Stimulated activated CD4-positive, alpha-beta T cell treated with anti-CD3 and anti-CD28 coated beads, Interleukin-4, amount 100 ng/mL, for 1 hour (primary cell): ENCODE data around the gene ZNF579.

Source experiments
- DNase-seq: peaks from one replicate; pipeline ENCODE4 v3.0.0-alpha.2; 2020

Gene ZNF579

DNA sequence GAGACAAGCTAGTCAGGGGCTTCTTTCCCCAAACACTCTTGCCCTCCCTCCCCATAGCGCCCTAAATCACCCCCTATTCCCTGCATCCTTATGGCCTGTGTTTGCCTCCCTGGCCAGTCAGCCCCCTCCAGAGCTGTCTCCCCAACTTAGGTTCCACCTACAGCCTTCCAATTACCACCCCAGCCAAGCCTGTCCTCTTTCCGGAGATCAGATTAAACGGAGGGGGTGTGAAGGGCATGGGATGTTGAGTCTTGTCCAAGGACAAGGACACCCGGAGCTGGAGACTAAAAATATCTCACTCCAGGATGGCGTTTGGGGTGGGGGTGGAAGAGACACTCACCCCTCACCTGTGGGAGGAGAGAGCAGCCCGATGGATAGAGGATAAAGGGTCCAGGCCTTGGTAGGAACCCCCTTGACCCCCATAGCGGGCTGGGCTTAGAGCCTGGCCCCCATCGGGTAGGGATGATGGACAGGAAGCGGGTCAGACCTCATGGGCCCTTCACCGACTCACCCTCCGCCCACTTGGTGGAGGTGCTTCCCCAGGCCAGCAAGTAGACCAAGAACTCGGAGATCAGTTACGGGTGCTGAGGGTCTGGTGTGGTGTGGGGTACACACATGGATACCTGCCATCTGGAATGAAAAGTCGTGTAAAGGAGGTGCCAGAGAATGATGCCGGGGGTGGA, 30.8 kb upstream of the ZNF579 start:
- DNase-seq: no peak

DNA sequence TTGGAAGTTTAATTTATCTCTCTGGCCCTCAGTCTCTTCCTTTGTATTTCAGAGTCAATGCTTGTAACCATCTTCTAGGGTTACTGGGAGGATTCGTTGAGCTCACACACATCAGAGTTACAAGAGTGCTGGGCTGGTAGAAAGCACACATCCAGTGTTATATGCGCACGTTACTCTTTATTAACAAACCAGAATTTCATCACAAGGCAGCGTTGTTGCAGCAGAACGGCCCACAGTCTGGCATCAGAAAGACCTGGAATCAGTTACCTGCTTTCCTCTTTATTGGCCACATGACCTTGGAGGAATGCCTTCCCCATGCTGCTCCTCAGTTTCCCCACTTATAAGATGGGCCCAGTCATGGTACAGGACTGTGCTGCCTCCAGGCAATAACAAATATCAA, 28.7 kb upstream of the ZNF579 start:
- DNase-seq: no peak

DNA sequence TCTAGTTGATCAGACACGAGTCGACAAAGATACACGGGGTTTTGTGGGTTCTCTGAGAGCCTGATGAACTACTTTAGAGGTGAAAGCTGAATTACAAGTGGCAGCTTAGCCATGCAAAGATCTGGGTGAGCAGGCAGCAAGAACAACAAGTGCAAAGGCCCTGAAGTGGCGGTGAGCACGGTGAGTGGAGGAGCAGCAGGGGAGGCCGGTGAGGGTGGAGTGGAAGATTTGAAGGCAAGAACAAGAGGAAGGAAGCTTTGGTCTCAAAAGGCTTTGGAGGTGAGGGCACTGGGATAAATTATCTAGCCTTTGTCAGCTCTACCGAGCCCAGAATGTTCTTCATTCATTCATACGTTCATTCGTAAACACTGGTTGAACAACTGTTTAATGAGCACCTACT, 26.2 kb upstream of the ZNF579 start:
- no peak for DNase-seq

DNA sequence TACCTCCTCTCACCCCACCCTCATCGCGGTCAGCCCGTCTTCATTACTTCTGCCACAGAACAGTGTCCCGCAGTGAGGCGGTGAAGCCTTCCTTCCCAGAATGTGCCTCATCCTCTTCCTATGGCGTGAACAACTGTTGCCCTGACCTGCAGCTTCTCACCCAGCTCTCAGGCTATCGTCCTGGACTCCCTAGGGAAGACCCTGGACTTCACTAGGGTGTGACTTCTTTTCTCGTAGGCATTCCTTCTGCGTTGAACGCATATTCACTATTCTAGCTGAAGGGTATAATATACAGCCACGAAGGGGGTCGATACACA, 25.8 kb upstream of the ZNF579 start:
- no peak for DNase-seq

DNA sequence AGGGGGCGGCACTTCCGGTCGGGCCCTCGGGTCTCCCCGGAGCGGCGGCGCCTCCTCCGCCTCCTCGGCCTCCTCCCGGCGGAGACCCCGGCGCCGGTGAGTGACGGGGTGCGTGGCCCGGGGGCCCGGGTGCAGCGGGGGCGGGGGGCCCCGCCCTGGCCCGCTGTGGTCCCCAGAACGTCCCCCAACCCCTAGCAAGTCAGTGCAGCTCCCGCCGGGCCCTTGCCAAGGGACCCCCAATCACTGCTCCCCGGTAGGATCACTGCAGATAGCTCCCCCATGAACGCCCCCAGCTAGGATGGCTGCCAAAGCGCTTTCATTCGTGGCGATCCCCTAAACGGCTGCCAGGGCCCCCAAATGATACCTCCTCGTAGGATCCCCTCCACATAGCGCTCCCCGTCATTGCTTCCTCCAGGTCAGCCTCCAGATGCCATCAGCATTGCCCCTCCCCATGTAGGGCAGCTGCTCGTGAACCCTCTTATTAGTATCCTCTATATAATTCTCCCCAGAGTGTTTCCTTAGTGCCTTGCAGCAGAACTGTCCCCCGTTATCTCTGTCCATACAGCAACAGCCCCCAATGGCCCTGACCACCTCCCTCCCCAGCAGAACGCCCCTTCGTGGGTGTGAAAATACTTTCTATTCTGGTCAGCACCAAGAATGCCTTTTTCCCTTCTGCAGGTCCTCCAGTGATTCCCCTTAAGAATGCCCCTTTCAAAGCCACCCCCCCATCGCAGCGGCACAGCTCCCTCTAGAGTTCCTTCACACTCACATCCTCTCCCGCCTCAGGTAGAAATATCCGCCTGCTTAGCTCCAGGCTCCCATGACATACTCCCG, 25.2 kb upstream of the ZNF579 start, which contains the start of gene ZNF865:
TSS of gene ZNF865 (plus strand) at position 11 of the 834 bp plus-strand sequence. CDS start 7,972 bp downstream, outside the sequence.
- peak; percentile 71 for DNase-seq

DNA sequence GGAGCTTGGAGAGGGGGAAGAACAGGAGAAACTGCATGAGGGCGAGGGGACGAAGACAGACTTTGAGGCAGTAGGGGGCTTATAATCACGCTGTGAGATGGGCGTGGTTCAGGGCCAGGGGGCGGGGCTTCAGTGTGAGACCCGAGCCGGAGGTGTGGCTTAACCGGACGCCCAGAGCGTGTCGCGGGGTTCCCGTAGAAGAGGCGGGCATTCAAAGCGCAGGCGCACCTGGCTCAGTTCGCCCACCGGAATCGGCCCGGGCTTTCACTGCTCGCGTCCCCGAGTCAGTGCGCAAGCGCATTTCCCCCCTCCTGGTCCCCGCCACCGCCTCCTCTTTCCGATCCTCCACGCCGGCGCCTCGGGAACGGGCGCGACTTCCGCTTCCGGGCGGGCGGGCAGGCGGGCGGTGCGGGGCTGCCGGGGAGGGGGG, 24.6 kb upstream of the ZNF579 start:
- peak; percentile 99 for DNase-seq

DNA sequence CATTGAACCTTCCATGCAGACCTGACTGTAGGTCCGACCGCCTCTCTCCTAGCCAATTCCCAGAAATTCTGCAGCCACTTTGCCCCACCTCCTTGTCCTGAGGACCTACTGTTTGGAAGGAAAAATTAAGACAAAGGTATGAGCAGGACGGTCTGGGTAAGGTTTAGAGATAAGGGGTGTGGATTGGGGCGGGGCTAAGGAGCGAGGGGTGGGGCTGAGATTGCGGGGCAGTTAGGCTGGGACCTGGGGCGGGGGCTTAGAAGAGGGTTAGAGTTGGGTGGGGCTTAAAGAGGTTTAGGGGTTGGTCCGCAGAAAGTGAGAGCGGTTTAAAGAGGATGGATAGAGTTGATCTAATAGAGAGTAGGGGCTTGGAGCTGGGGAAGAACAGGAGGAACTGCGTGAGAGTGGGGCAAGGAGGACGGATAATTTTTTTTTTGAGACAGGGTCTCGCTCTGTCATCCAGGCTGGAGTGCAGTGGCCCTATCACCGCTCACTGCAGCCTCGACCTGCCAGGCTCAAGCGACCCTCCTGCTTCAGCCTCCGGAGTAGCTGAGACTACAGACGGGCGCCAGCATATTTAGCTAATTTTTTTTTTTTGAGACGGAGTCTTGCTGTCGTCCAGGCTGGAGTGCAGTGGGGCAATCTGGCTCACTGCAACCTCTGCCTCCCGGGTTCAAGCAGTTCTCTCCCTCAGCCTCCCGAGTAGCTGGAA, 23.1 kb upstream of the ZNF579 start:
- no peak for DNase-seq

DNA sequence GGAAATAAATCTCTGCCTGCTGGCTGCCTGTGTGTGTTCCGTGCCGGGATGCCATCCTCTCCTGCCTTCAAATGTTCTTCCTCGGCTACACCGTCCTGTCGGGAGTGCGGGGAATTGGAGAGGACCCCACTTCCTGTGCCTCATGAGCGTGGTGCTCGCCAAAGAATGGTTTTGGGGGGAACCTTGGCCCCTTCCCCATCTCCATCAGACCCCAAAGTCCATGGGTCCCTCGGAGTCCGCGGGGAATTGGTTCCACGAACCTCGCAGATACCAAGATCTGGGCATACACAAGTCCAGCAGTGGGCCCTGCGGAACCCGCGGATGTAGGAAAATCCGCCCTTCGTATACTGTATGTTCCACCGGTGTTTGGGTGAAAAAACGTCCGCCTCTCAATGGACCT, 22.5 kb upstream of the ZNF579 start:
- no peak for DNase-seq

DNA sequence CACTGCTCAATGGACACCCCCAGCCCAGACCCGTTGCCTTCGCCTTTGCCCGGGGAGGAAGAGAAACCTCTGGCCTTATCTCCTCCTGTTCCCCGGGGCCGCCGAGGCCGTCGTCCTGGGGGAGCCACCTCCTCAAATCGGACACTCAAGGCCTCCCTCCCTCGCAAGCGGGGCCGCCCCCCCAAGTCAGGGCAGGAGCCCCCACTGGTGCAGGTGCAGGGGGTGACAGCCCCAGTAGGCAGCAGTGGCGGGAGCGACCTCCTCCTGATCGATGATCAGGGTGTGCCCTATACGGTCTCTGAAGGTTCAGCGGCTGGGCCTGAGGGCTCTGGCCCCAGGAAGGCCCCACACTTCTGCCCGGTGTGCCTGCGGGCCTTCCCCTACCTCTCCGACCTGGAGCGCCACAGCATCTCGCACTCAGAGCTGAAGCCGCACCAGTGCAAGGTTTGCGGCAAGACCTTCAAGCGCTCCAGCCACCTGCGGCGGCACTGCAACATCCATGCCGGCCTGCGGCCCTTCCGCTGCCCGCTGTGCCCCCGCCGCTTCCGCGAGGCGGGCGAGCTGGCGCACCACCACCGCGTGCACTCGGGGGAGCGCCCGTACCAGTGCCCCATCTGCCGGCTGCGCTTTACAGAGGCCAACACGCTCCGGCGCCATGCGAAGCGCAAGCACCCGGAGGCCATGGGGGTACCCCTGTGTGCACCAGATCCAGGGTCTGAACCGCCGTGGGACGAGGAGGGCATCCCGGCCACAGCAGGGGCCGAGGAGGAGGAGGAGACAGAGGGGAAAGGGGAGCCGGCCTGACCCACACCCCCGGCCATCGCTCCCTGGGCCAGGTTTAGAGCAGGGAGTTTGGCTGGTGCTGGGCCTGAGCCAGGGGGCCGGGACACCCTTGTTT, 21.7 kb upstream of the ZNF579 start:
- no peak for DNase-seq

DNA sequence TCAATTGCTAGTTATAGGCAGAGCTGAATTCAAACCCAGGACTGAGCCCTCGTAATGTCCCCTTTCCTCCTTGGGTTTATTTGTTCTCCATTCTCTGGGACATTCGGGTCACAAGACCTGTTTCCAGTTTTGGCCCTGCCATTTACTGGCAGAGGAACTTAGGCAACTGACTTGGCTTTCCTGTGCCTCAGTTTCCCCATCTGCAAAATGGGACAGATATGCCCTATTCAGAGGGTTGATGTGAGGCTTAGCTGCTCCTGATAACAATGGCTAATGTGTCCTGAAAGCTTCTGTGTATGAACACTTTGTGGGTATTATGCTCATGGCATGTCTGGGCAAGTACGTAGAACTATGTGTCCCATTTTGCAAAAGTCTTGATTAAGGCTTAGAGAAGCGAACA, 20.4 kb upstream of the ZNF579 start:
- DNase-seq: no peak

DNA sequence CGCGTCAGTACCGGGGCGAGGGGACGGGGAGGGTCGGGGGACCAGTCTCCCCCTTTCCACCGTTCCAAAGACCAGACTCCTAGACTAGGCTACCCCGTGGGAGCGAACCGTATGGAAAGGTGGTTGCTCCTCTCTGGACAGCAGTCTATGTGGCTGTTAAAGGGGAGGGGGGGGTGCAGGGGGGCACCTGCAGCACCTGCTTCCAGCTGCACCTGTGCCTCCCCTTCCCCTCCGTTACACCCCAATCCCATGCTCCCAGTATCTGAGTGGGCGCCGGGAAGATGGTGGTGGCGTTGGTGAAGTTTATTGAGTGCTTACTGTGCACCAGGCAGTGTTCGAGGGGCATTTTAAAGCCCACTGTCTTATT, 20.0 kb upstream of the ZNF579 start:
- no peak for DNase-seq

DNA sequence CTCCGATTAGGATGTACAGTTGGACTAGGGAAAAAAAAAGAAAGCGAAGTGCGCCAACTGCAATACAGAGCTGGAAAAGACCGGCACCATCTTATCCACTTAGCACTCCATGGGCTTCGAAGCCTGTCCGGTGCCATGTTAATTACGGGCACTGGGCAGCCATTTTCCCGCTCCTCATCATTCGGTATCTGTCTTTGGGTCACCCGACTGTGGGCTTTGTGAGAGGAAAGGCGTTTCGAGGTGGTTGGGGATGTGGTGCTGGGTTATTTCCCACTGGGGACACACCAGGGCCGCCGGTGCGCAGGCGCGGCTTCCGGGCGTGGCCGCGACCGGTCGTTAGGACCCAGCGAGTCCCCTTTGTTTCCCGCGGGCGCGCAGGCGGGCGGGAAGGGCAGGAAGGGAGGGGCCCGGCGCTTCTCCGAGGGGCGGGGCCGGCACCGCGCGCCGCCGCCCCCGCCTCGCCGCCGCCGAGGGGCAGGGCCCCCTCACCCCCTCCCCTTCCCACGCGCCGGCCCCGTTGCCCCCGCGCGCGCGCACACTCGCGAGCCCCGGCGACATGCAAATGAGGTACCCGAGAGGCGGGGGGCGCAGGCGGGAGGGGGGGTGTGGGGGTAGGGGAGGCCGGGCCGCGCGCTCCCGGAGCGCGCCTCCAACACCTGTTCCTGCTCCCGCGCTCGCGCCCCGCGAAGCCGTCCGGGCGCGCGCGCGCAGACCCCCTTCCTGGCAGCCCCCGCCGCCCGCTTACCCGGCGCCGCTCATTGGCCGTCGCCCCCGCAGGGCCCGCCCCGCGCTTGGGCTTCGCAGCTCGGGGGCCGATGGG, 19.4 kb upstream of the ZNF579 start, which contains the start of gene ZNF524:
TSS of gene ZNF524 (plus strand) at position 447 of the 820 bp plus-strand sequence. CDS start 1,825 bp downstream, outside the sequence.
- peak; percentile 83 for DNase-seq

DNA sequence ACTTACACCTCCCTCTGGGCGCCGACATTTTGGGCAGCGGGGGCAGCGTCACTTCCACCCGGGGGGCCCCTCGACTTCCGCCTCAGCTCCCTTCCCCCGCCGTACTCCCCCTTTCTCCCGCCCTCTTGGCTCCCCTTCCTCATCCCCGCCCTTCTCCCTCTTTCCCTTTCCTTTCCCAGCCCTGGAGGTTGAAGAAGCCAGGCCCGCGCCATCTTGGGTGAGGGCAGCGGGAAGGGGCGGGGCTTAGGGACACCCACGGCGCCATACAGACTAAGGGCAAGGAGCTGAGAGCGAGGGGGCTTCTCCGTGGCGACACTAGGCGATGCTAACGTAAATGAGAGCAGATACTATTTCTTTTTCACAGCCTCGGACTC, 18.8 kb upstream of the ZNF579 start, which contains the start of gene FIZ1:
TSS of gene FIZ1 (minus strand) at position 50 of the 374 bp plus-strand sequence. CDS start 1,652 bp downstream, outside the sequence.
- DNase-seq: peak; percentile 95

DNA sequence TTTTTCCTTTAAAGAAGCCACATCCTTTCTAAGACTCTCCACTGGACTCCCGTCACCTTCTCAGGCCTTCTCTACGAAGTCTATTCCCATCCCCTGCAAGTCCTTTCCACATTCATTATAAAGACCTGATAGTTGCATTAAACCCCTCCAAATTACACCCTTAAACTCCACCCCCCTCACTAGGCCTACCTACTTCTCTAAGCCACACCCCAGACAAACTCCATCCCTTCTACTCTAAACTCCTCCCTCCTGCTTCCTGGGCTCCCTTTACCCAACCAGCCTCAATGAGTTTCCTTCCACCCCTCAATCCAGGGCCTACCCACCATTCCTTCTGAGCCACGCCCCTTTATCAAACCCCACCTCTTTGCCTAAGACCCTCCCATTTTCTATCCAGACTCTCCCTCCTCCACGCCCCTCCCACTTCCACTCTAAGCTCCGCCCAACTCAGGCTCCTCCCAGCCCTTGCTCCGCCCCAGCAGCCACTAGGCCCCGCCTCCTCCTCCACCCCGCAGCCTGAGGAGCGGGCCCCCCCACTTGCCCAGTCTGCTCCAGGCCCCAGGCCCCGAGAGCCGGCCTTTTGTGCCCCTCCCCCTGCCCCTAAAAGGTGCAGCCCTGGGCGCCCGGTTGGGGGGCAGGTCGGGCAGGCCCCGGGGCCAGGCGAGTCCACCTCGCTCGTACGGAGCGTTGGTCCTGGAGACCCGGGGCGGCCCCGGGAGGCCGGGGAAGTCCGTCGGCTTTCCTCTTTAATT, 18.2 kb upstream of the ZNF579 start:
- DNase-seq: peak; percentile 89

DNA sequence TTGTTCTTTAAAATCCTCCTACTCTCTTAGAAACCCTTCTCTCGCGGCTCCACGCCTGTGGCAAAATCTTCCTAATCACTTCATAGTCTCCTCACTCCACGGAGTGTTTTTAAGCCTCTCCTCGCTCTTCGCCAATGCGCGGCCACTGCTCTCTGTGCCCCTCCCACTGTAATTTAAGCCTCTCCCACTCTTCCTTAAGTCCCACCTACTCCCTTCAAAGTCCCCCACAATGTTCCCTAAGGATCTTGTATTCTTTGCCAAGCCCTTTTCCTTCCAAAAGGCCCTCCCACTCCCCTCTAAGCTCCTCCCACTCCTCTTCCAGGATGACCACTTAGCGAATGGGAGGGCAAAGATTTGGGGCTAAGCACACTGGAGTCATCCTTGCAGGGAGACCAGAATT, 17.4 kb upstream of the ZNF579 start:
- no peak for DNase-seq

DNA sequence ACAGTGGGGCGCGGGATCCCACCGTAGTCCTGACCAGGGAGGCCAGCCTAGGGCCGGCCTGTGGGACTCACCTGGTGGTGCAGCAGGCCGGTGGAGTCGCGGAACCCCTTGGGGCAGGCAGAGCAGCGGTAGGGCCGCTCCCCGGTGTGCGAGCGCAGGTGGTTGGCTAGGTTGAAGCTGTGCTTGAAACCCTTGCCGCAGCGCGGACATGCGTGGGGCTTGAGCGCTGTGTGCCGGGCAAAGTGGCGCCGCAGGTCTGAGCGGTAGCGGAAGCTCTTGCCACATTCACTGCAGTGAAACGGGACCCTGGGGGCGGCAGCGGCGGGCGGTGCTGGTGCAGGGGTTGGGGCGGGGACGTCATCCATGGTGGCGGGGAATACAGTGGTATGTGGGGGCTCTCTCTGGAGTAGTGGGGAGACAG, 16.9 kb upstream of the ZNF579 start:
- DNase-seq: no peak

DNA sequence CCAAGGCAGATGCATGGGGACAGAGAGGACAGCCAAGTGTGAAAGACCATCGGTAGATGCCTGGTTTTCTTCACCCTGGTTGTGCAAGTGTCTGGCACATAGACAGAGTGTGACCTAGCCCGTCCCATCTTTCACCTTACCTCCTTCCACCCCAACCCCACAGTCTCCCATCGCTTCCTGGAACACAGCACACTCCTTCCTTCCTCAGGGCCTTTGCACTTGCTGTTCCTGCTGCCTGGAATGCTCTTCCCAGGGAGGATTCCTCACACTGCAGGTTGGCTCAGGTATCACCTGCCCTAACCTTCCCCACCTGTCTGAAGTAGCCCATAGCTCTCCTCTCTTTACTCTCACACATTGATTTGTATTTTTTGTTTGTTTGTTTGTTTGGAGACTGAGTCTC, 15.7 kb upstream of the ZNF579 start:
- DNase-seq: no peak

DNA sequence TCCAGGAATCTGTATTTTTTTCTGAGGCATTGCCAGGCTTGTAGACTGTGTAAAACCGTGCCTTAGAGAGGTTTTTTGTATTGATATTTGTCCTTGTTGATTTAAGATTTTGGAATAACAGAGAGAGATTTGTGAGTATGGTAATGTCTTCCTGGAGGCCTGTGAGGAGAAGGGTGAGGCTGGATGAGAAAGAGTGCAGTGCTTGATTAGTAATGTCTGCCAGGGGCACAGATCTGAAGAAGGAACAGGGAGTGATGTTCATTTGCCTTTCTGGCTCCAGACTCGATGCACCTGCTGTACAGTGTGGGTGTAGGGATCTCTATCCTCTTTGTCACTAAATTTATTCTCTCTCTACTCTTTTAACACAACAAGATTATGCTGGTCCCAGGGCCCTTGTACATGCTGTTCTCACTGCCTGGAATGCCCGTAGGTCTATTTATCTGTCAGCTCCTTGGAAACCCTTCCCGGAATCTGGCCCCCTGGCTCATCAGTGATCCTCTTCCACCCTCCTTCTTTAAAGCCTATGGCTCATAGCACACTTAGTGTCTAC, 14.4 kb upstream of the ZNF579 start:
- no peak for DNase-seq

DNA sequence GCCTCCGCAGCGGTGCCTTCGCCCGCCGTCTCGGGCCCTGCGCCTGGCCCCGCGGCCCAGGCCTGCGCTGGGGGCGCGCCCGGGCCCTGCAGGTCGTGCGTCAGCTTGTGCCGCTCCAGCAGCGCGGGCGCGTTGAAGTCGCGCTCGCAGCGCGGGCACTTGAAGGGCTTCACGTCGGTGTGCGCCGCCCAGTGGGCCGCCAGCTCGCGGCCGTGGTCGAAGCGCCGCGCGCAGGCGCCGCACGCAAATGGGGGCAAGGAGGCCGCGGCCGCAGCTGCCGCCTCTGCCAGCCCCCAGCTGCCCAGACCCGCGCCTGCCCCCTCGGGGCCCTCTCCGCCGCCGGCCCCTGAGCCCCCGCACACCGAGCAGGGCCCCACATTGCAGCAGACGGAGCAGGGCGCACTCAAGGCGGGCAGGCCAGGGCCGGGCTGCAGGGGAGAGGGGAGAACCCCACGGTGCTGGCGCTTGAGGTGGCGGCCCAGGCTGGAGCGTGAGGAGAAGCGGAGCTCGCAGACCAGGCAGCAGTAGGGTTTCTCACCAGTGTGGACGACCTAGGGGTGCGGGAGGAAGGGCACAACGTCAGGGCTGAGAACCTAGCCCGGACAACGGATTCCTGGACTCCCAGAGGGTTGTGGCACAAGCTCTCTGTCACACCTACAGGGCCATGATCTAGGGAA, 12.6 kb upstream of the ZNF579 start:
- DNase-seq: no peak
